Spinal cord (tissue), 10 donors: ENCODE data around the gene MSANTD1. TPM values are rescaled to one million over a fixed set of nuclear protein-coding genes. Genes with fewer than 3 reads are reported as not detected.

Experiments
- DNase-seq, 6 donors: peaks; one replicate each; pipeline versions ENCODE4 v3.0.0 to v3.0.0-alpha.2; 2013 to 2015; ENCODE audit warnings: low spot score in 6 of 6, low read depth in 4 of 6
- H3K27ac ChIP-seq: one replicate; pipeline ENCODE4 v1.5.1; 2013; ENCODE audit warnings: low read depth, low read length, control low read depth
- H3K27me3 ChIP-seq: one replicate; pipeline ENCODE4 v1.6.1; 2013; ENCODE audit warnings: low read length; ENCODE audit not compliant: control insufficient read depth, insufficient read depth
- H3K36me3 ChIP-seq: one replicate; pipeline ENCODE4 v1.6.1; 2013; ENCODE audit warnings: low read length; ENCODE audit not compliant: control insufficient read depth, insufficient read depth
- H3K4me1 ChIP-seq: one replicate; pipeline ENCODE4 v1.6.1; 2013; ENCODE audit warnings: low read length; ENCODE audit not compliant: control insufficient read depth, insufficient read depth
- H3K4me3 ChIP-seq: one replicate; pipeline ENCODE4 v1.5.1; 2013; ENCODE audit warnings: low read depth, low read length, control low read depth
- H3K9me3 ChIP-seq: one replicate; pipeline ENCODE4 v1.6.1; 2013; ENCODE audit warnings: low read length; ENCODE audit not compliant: control insufficient read depth, insufficient read depth
- WGBS: methylation state at CpG from one replicate; pipeline ENCODE4 v1.1.5; 2013; ENCODE audit warnings: missing lambda C conversion rate; ENCODE audit not compliant: insufficient coverage; 5-methylcytosine and 5-hydroxymethylcytosine counted together
- polyA plus RNA-seq, 2 donors: library from polyadenylated mRNA; unstranded; fragments of 120-200 nt; gene quantifications; one replicate each; pipeline ENCODE4 v1.2.1, GENCODE V29; 2013; ENCODE audit not compliant: insufficient read length in 2 of 2
- total RNA-seq, 2 donors: library from RNA; depleted of rRNA in 1 of 2; stranded (reverse); fragments of 120-200 nt in 1 of 2; fragments of >200 nt in 1 of 2; gene quantifications; one replicate each; pipeline versions ENCODE4 v1.2.3 to v1.2.4, GENCODE V29; 2013 to 2014
- donor health status: healthy.

Gene MSANTD1
- total and polyA plus RNA-seq, 4 donors, result 1.4 to 5.7 (median 3.3) TPM

GRCh38 chr4:3237266-3237665 is 11.7 kb upstream of the MSANTD1 start:
- no peak overlapping the region for H3K4me3 ChIP-seq
- peaks cover 18% of the 10 kb centered on the region for H3K4me1 ChIP-seq
- H3K27me3 ChIP-seq, result no peaks in the 10 kb centered on the region
- H3K27ac ChIP-seq, result no peak overlapping the region
- H3K9me3 ChIP-seq, result no peaks in the 10 kb centered on the region
- peaks cover 98% of the 10 kb centered on the region for H3K36me3 ChIP-seq
- 91% methylated on average over 17 of the region's 19 CpGs for WGBS
- DNase-seq, result no peak

- no peaks in the 10 kb centered on the region for H3K27me3 ChIP-seq
- no peak overlapping the region for H3K4me3 ChIP-seq
- peaks cover 94% of the 10 kb centered on the region for H3K36me3 ChIP-seq
- WGBS, result 75% methylated on average over 20 of the region's 26 CpGs
- peaks cover 19% of the 10 kb centered on the region for H3K4me1 ChIP-seq
- DNase-seq, result no peak
- no peak overlapping the region for H3K27ac ChIP-seq
- H3K9me3 ChIP-seq, result no peaks in the 10 kb centered on the region
Measured at GRCh38 chr4:3237712-3238560, 11.0 kb upstream of the MSANTD1 start.

- WGBS, result 77% methylated on average over 17 of the region's 18 CpGs
- Histone ChIP-seq H3K27ac (no peak overlapping the region), H3K4me1 (peaks cover 26% of the 10 kb centered on the region), H3K9me3 (no peaks in the 10 kb centered on the region), H3K4me3 (no peak overlapping the region), H3K36me3 (peaks cover 94% of the 10 kb centered on the region), H3K27me3 (no peaks in the 10 kb centered on the region)
- DNase-seq, result no peak
Measured at GRCh38 chr4:3238721-3239120, 10.2 kb upstream of the MSANTD1 start.

GRCh38 chr4:3239303-3239702 is 9.7 kb upstream of the MSANTD1 start:
- Histone ChIP-seq H3K4me1 (peaks cover 26% of the 10 kb centered on the region), H3K4me3 (no peak overlapping the region), H3K36me3 (peaks cover 94% of the 10 kb centered on the region), H3K27me3 (no peaks in the 10 kb centered on the region), H3K27ac (no peak overlapping the region), H3K9me3 (no peaks in the 10 kb centered on the region)
- DNase-seq, result no peak
- 91% methylated on average over 11 of the region's 11 CpGs for WGBS

GRCh38 chr4:3239998-3240920 is 8.7 kb upstream of the MSANTD1 start:
- no peak for DNase-seq
- no peaks in the 10 kb centered on the region for H3K9me3 ChIP-seq
- H3K36me3 ChIP-seq, result peaks cover 94% of the 10 kb centered on the region
- H3K4me1 ChIP-seq, result peaks cover 26% of the 10 kb centered on the region
- no peak overlapping the region for H3K4me3 ChIP-seq
- no peak overlapping the region for H3K27ac ChIP-seq
- no peaks in the 10 kb centered on the region for H3K27me3 ChIP-seq
- 76% methylated on average over 23 of the region's 29 CpGs for WGBS

GRCh38 chr4:3240936-3241522 is 7.9 kb upstream of the MSANTD1 start:
- Histone ChIP-seq H3K4me3 (no peak overlapping the region), H3K27me3 (no peaks in the 10 kb centered on the region), H3K27ac (peak overlapping the region; percentile 80), H3K4me1 (peaks cover 27% of the 10 kb centered on the region), H3K36me3 (peaks cover 94% of the 10 kb centered on the region), H3K9me3 (no peaks in the 10 kb centered on the region)
- no peak for DNase-seq
- WGBS, result 71% methylated on average over 13 of the region's 13 CpGs

DNA sequence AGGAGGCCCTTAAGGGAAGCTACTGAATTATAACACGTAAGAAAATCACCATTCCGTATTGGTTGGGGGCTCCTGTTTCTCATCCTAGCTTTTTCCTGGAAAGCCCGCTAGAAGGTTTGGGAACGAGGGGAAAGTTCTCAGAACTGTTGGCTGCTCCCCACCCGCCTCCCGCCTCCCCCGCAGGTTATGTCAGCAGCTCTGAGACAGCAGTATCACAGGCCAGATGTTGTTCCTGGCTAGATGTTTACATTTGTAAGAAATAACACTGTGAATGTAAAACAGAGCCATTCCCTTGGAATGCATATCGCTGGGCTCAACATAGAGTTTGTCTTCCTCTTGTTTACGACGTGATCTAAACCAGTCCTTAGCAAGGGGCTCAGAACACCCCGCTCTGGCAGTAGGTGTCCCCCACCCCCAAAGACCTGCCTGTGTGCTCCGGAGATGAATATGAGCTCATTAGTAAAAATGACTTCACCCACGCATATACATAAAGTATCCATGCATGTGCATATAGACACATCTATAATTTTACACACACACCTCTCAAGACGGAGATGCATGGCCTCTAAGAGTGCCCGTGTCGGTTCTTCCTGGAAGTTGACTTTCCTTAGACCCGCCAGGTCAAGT is 6.9 kb upstream of the MSANTD1 start:
- peaks cover 93% of the 10 kb centered on the region for H3K36me3 ChIP-seq
- peaks cover 33% of the 10 kb centered on the region for H3K4me1 ChIP-seq
- peak overlapping the region; percentile 80 for H3K27ac ChIP-seq
- no peaks in the 10 kb centered on the region for H3K9me3 ChIP-seq
- WGBS, result 74% methylated on average over 11 of the region's 17 CpGs
- DNase-seq, result peak in 4 of 6 donors; percentile 15 to 71 (median 34)
- H3K27me3 ChIP-seq, result no peaks in the 10 kb centered on the region
- H3K4me3 ChIP-seq, result no peak overlapping the region

DNA sequence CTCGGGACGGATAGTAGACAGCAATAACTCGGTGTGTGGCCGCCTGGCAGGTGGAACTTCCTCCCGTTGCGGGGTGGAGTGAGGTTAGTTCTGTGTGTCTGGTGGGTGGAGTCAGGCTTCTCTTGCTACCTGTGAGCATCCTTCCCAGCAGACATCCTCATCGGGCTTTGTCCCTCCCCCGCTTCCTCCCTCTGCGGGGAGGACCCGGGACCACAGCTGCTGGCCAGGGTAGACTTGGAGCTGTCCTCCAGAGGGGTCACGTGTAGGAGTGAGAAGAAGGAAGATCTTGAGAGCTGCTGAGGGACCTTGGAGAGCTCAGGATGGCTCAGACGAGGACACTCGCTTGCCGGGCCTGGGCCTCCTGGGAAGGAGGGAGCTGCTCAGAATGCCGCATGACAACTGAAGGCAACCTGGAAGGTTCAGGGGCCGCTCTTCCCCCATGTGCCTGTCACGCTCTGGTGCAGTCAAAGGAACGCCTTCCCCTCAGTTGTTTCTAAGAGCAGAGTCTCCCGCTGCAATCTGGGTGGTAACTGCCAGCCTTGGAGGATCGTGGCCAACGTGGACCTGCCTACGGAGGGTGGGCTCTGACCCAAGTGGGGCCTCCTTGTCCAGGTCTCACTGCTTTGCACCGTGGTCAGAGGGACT is 5.7 kb upstream of the MSANTD1 start:
- 81% methylated on average over 13 of the region's 23 CpGs for WGBS
- Histone ChIP-seq H3K4me1 (peaks cover 36% of the 10 kb centered on the region), H3K27ac (no peak overlapping the region), H3K36me3 (peaks cover 93% of the 10 kb centered on the region), H3K4me3 (no peak overlapping the region), H3K27me3 (no peaks in the 10 kb centered on the region), H3K9me3 (no peaks in the 10 kb centered on the region)
- no peak for DNase-seq

DNA sequence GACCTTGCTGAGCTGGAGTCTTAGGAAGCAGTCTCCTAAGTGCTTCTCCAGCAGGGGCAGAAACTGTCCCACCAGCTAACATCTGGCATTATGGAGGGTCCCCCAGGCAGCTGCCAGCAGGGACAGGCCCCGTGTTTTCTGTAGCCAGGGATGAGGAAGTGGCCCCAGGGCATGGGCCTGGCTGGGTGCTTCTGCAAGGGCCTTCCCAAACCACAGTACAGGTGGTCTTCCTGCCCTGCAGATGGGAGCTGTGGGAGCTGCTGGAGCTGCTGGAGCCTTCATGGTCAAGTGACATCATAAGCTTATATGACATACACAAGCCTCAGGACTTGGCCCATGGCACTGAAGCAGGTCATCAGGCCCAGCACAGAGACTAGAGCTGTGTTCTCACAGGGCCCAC is 5.0 kb upstream of the MSANTD1 start:
- no peaks in the 10 kb centered on the region for H3K27me3 ChIP-seq
- no peaks in the 10 kb centered on the region for H3K9me3 ChIP-seq
- WGBS, result 71% methylated on average over 1 of the region's 1 CpG
- DNase-seq, result no peak
- H3K36me3 ChIP-seq, result peaks cover 87% of the 10 kb centered on the region
- peaks cover 41% of the 10 kb centered on the region for H3K4me1 ChIP-seq
- no peak overlapping the region for H3K4me3 ChIP-seq
- no peak overlapping the region for H3K27ac ChIP-seq
